Esophagus squamous epithelium (tissue), 5 donors: ENCODE results near the gene RNF19B. TPM values are rescaled to one million over a fixed set of nuclear protein-coding genes. Genes with fewer than 3 reads are reported as not detected.

Experiments
- DNase-seq: peaks from one replicate; lab custom pipeline; 2025; lab: John Stamatoyannopoulos, UW
- H3K27ac ChIP-seq, 4 donors: fragments of 200-600 bp; sonication (generic); one replicate each; pipeline ENCODE4 v1.5.1; 2016 to 2019; ENCODE audit warnings: mild to moderate bottlenecking in 1 of 4
- H3K27me3 ChIP-seq, 4 donors: fragments of 200-600 bp; sonication (generic); 1 replicate in 3 of 4; 2 replicates in 1 of 4; pipeline versions ENCODE4 v1.5.1 to v1.6.0; 2017 to 2021; ENCODE audit warnings: antibody characterized with exemption in 1 of 4
- H3K36me3 ChIP-seq, 3 donors: fragments of 200-600 bp; sonication (generic); one replicate each; pipeline ENCODE4 v1.5.1; 2016 to 2019
- H3K4me1 ChIP-seq, 3 donors: fragments of 200-600 bp; sonication (generic); one replicate each; pipeline ENCODE4 v1.5.1; 2017 to 2019
- H3K4me3 ChIP-seq, 4 donors: fragments of 200-600 bp; sonication (generic); 1 replicate in 3 of 4; 2 replicates in 1 of 4; pipeline ENCODE4 v1.5.1; 2016 to 2019; ENCODE audit warnings: mild to moderate bottlenecking in 2 of 4, moderate library complexity in 1 of 4
- H3K9me3 ChIP-seq, 3 donors: fragments of 200-600 bp; sonication (generic); one replicate each; pipeline ENCODE4 v1.5.1; 2016 to 2019
- CTCF ChIP-seq, 6 experiments: fragments of 450-650 bp in 4 of 6; fragments of 200-600 bp in 2 of 6; sonication (generic) in 2 of 6; IDR thresholded peaks; one replicate each; pipeline ENCODE4 v1.5.1; 2016 to 2019; ENCODE audit warnings: antibody characterized with exemption in 6 of 6, mild to moderate bottlenecking in 4 of 6, moderate library complexity in 4 of 6
- POLR2A ChIP-seq, 4 donors: fragments of 450-650 bp; IDR thresholded peaks; one replicate each; pipeline ENCODE4 v1.6.1; 2017; ENCODE audit warnings: antibody characterized with exemption in 4 of 4, mild to moderate bottlenecking in 4 of 4, moderate library complexity in 3 of 4
- WGBS, 2 donors: methylation state at CpG; one replicate each; pipeline ENCODE4 v1.1.5; 2018; 5-methylcytosine and 5-hydroxymethylcytosine counted together
- intact Hi-C: fragments of 100-400 bp; cut with DNase I; formaldehyde crosslinking; loops from one replicate; pipeline ENCODE4 v1.15.0; 2022
- total RNA-seq, 4 donors: library from RNA; depleted of rRNA; stranded (reverse); fragments of >200 nt; gene quantifications; one replicate each; pipeline ENCODE4 v1.1.0, GENCODE V29; 2016
- donor health status: DM: yes; HTN: yes; CAD: no.

The RNF19B gene
- total RNA-seq, 4 donors from 2014 or later = 24.2 to 61.6 (median 46.4) TPM

- no peak for DNase-seq
Observed at GRCh38 chr1:33005117-33005837, 40.7 kb upstream of the RNF19B start.

GRCh38 chr1:33004613-33005012 lies 40.0 kb upstream of the RNF19B start:
- intact Hi-C loops = loop anchor here (10.0 kb wide), 1 partner anchor 70 kb away; no protein-coding TSS in a partner anchor
- peak overlapping the region; percentile 46 to 68 (median 66) for H3K27ac ChIP-seq
- H3K4me1 ChIP-seq = peaks cover 24 to 57% (median 26%) of the 10 kb centered on the region in 3 donors
- no peak for DNase-seq
- no peak overlapping the region for H3K4me3 ChIP-seq
- TF ChIP-seq CTCF (IDR thresholded peaks at IDR 0.05) (no peak), POLR2A (IDR thresholded peaks at IDR 0.05) (no peak)
- no peaks in the 10 kb centered on the region for H3K9me3 ChIP-seq
- WGBS, 2 donors = 37 to 60% methylated on average over 2 of the region's 2 CpGs
- H3K36me3 ChIP-seq = peaks cover 0 to 18% (median 0%) of the 10 kb centered on the region in 3 donors
- no peaks in the 10 kb centered on the region for H3K27me3 ChIP-seq

More at GRCh38 chr1:33005117-33005837, 40.7 kb upstream of the RNF19B start:
- Histone ChIP-seq H3K4me1 (peaks cover 27 to 61% (median 29%) of the 10 kb centered on the region in 3 donors), H3K4me3 (no peak overlapping the region), H3K27ac (peak overlapping the region; percentile 46 to 68 (median 66)), H3K9me3 (no peaks in the 10 kb centered on the region), H3K27me3 (no peaks in the 10 kb centered on the region), H3K36me3 (peaks cover 0 to 18% (median 0%) of the 10 kb centered on the region in 3 donors)
- intact Hi-C loops = loop anchor here (10.0 kb wide), 1 partner anchor 70 kb away; no protein-coding TSS in a partner anchor
- TF ChIP-seq POLR2A (IDR thresholded peaks at IDR 0.05) (no peak), CTCF (IDR thresholded peaks at IDR 0.05) (no peak)
- 80 to 81% methylated on average over 2 of the region's 2 CpGs for WGBS, 2 donors

GRCh38 chr1:33003657-33004056 lies 39.0 kb upstream of the RNF19B start:
- WGBS, 2 donors = 85 to 91% methylated on average over 4 of the region's 4 CpGs
- H3K36me3 ChIP-seq = peaks cover 0 to 13% (median 0%) of the 10 kb centered on the region in 3 donors

GRCh38 chr1:33002006-33002405 lies 37.4 kb upstream of the RNF19B start:
- DNase-seq = no peak
- Histone ChIP-seq H3K27ac (no peak overlapping the region), H3K9me3 (no peaks in the 10 kb centered on the region), H3K4me1 (peaks cover 22 to 56% (median 29%) of the 10 kb centered on the region in 3 donors), H3K27me3 (no peaks in the 10 kb centered on the region), H3K4me3 (no peak overlapping the region), H3K36me3 (no peaks in the 10 kb centered on the region)
- TF ChIP-seq CTCF (IDR thresholded peaks at IDR 0.05) (no peak), POLR2A (IDR thresholded peaks at IDR 0.05) (no peak)
- 91 to 97% methylated on average over 4 of the region's 4 CpGs for WGBS, 2 donors
- intact Hi-C loops = loop anchor here (10.0 kb wide), 1 partner anchor 67 kb away; no protein-coding TSS in a partner anchor

More at GRCh38 chr1:33003657-33004056, 39.0 kb upstream of the RNF19B start:
- Histone ChIP-seq H3K9me3 (no peaks in the 10 kb centered on the region), H3K4me3 (no peak overlapping the region), H3K27me3 (no peaks in the 10 kb centered on the region), H3K4me1 (peaks cover 18 to 56% (median 22%) of the 10 kb centered on the region in 3 donors), H3K27ac (peak overlapping the region in 1 of 4 donors; percentile 16)
- intact Hi-C loops = loop anchor here (10.0 kb wide), 1 partner anchor 69 kb away; no protein-coding TSS in a partner anchor
- no peak for TF ChIP-seq POLR2A (IDR thresholded peaks at IDR 0.05)
- TF ChIP-seq CTCF (IDR thresholded peaks at IDR 0.05) = no peak
- DNase-seq = no peak

GRCh38 chr1:33001282-33001681 lies 36.7 kb upstream of the RNF19B start:
- WGBS, 2 donors = 97 to 100% methylated on average over 2 of the region's 2 CpGs
- TF ChIP-seq POLR2A (IDR thresholded peaks at IDR 0.05) (no peak), CTCF (IDR thresholded peaks at IDR 0.05) (peak in 1 of 6 experiments; percentile 42)
- H3K27me3 ChIP-seq = no peaks in the 10 kb centered on the region

More at GRCh38 chr1:33001282-33001681, 36.7 kb upstream of the RNF19B start:
- Histone ChIP-seq H3K27ac (no peak overlapping the region), H3K4me1 (peaks cover 22 to 51% (median 27%) of the 10 kb centered on the region in 3 donors), H3K4me3 (no peak overlapping the region), H3K9me3 (no peaks in the 10 kb centered on the region), H3K36me3 (no peaks in the 10 kb centered on the region)
- intact Hi-C loops = loop anchor here (10.0 kb wide), 1 partner anchor 66 kb away; no protein-coding TSS in a partner anchor
- DNase-seq = no peak
